Neural cell (in vitro differentiated cells): ENCODE results near the gene SMG1. TPM values are rescaled to one million over a fixed set of nuclear protein-coding genes. Genes with fewer than 3 reads are reported as not detected.
A peak's percentile ranks its signal among the peaks of the same experiment; 100 is the strongest.

ENCODE experiments used
- H2AFZ ChIP-seq: fragments of 200-600, 300-800 bp; sonication (generic), shearing (Covaris generic); 2 replicates; pipeline ENCODE4 v1.6.0; 2014; ENCODE audit warnings: low read depth, mild to moderate bottlenecking, antibody characterized with exemption, low read length, moderate library complexity
- H3F3A ChIP-seq: fragments of 200-600 bp; shearing (Covaris generic); 2 replicates; pipeline ENCODE4 v1.6.1; 2016; ENCODE audit warnings: mild to moderate bottlenecking, moderate library complexity, mixed read lengths, antibody characterized with exemption, low read length; ENCODE audit not compliant: insufficient read depth, poor library complexity, severe bottlenecking
- H3K27ac ChIP-seq: fragments of 200-600, 300-800 bp; sonication (generic), shearing (Covaris generic); 2 replicates; pipeline ENCODE4 v1.5.1; 2014; ENCODE audit warnings: mild to moderate bottlenecking, low read length, moderate library complexity
- H3K27me3 ChIP-seq: fragments of 300-800, 200-600 bp; sonication (generic), shearing (Covaris generic); 2 replicates; pipeline ENCODE4 v1.6.0; 2014; ENCODE audit warnings: mild to moderate bottlenecking, low read depth, low read length, moderate library complexity; ENCODE audit not compliant: insufficient read depth
- H3K36me3 ChIP-seq: fragments of 300-800, 200-600 bp; sonication (generic), shearing (Covaris generic); 2 replicates; pipeline ENCODE4 v1.5.1; 2014; ENCODE audit warnings: mild to moderate bottlenecking, antibody characterized with exemption, low read length, moderate library complexity; ENCODE audit not compliant: insufficient read depth
- H3K4me2 ChIP-seq: fragments of 300-800, 200-600 bp; sonication (generic), shearing (Covaris generic); 2 replicates; pipeline ENCODE4 v1.6.0; 2014; ENCODE audit warnings: mild to moderate bottlenecking, low read length
- H3K4me3 ChIP-seq: fragments of 300-800, 200-600 bp; sonication (generic), shearing (Covaris generic); 2 replicates; pipeline ENCODE4 v1.5.1; 2014; ENCODE audit warnings: mild to moderate bottlenecking, low read length, moderate library complexity
- H3K79me2 ChIP-seq: fragments of 200-600 bp; shearing (Covaris generic); replicated peaks from 2 replicates; pipeline ENCODE4 v1.6.0; 2014; ENCODE audit warnings: mild to moderate bottlenecking, low read length, moderate library complexity; ENCODE audit not compliant: insufficient read depth
- H3K9ac ChIP-seq: fragments of 300-800, 200-600 bp; sonication (generic), shearing (Covaris generic); 2 replicates; pipeline ENCODE4 v1.6.1; 2016; ENCODE audit warnings: mild to moderate bottlenecking, low read length, mixed read lengths
- H3K9me2 ChIP-seq: fragments of 200-600 bp; shearing (Covaris generic); 2 replicates; pipeline ENCODE4 v1.6.1; 2016; ENCODE audit warnings: mild to moderate bottlenecking, low read length, mixed read lengths; ENCODE audit not compliant: insufficient read depth
- H3K9me3 ChIP-seq: fragments of 200-600, 300-800 bp; sonication (generic), shearing (Covaris generic); 2 replicates; pipeline ENCODE4 v1.6.1; 2016; ENCODE audit warnings: mild to moderate bottlenecking, mixed run types, low read length, moderate library complexity, mixed read lengths
- H4K20me1 ChIP-seq: fragments of 200-600 bp; shearing (Covaris generic); 2 replicates; pipeline ENCODE4 v1.6.1; 2016; ENCODE audit warnings: mild to moderate bottlenecking, mixed run types; ENCODE audit not compliant: insufficient read depth
- EP300 ChIP-seq: fragments of 450-650 bp; conservative IDR thresholded peaks from 2 replicates; pipeline ENCODE4 v1.6.1; 2014; ENCODE audit warnings: antibody characterized with exemption, mild to moderate bottlenecking, moderate library complexity; ENCODE audit not compliant: poor library complexity, severe bottlenecking
- EZH2 ChIP-seq: fragments of 200-600, 300-800 bp; shearing (Covaris generic), sonication (generic); IDR thresholded peaks from 2 replicates; pipeline ENCODE4 v1.6.1; 2014; ENCODE audit warnings: antibody characterized with exemption, low read length, borderline replicate concordance, mild to moderate bottlenecking; ENCODE audit not compliant: insufficient read depth, poor library complexity, severe bottlenecking
- MXI1 ChIP-seq: fragments of 450-650 bp; conservative IDR thresholded peaks from 2 replicates; pipeline ENCODE4 v1.6.1; 2014; ENCODE audit warnings: antibody characterized with exemption, mild to moderate bottlenecking; ENCODE audit not compliant: poor library complexity, severe bottlenecking
- POLR2AphosphoS5 ChIP-seq: IDR thresholded peaks from 2 replicates; pipeline ENCODE4 v1.6.1; 2012
- RAD21 ChIP-seq: fragments of 450-650 bp; conservative IDR thresholded peaks from 2 replicates; pipeline ENCODE4 v1.6.1; 2014; ENCODE audit warnings: antibody characterized with exemption, mild to moderate bottlenecking, moderate library complexity
- SMC3 ChIP-seq: fragments of 450-650 bp; conservative IDR thresholded peaks from 2 replicates; pipeline ENCODE4 v1.6.1; 2014; ENCODE audit warnings: antibody characterized with exemption, mild to moderate bottlenecking, moderate library complexity; ENCODE audit not compliant: poor library complexity
- TAF1 ChIP-seq: IDR thresholded peaks from 2 replicates; pipeline ENCODE4 v1.6.1; 2012; ENCODE audit warnings: low read depth
- polyA plus RNA-seq: library from polyadenylated mRNA; depleted of rRNA; stranded (reverse); fragments of >200 nt; gene quantifications from 2 replicates; pipeline ENCODE4 v1.2.3, GENCODE V29; 2014
- TF ChIP-seq, protein P1 (sequence below): IDR thresholded peaks from 2 replicates; pipeline ENCODE4 v1.6.1; 2012; ENCODE audit warnings: borderline replicate concordance
- TF ChIP-seq, protein P2 (sequence below): fragments of 450-650 bp; IDR thresholded peaks from 2 replicates; pipeline ENCODE4 v1.5.1; 2014; ENCODE audit warnings: antibody characterized with exemption, mild to moderate bottlenecking, moderate library complexity; ENCODE audit not compliant: poor library complexity, severe bottlenecking

Gene SMG1
- polyA plus RNA-seq, 1 donor from 2014 or later: 26.3 TPM

DNA sequence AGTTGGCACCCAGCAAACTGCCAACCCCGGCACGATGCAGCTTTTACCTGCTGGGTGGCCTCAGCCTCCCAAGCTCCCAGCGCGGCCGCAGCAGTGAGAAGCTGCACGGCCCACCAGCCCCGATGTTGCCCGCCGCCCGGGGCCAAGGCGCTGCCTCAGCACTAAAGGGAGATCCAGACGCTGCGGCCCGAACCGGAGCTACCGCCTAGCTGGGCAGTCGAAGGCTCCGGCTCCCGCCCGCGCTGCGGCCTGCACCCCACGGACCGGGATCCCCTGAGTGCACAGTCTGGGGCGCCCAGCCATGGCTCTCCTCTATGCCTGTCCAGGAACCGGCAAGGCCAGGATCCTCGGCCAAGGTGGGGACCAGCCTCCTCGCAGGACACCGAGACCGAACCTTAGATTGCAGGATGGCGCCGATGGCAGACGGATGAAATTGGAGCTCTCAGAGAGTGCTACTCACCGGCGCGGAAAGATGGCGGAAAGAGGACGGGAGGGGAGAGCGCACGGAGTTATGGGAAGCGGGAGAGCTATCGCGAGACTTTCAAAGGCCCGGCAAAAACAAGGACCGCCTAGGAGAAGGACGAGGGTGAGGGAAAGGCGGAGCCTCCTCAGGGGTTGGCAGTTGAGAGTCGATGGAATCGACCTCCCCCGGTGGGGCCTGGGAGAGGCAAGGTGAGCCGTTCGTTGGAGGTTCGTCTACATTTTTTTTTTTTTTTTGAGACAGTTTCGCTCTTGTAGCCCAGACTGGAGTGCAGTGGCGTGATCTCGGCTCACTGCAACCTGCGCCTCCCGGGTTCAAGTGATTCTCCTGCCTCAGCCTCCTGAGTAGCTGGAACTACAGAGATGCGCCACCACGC lies 136.1 kb downstream of the SMG1 start, which contains the start of gene RPS15A:
Gene RPS15A (minus strand): TSS at position 485 of the 857 bp plus-strand sequence. CDS start 1,221 bp downstream, outside the sequence.
- Histone ChIP-seq H3K27me3 (no peaks in the 10 kb centered on the region), H3K9me2 (no peaks in the 10 kb centered on the region), H3K79me2 (peaks cover 47% of the 10 kb centered on the region), H3K36me3 (peaks cover 4% of the 10 kb centered on the region), H3F3A (no peaks in the 10 kb centered on the region), H3K9me3 (no peaks in the 10 kb centered on the region), H4K20me1 (peaks cover 15% of the 10 kb centered on the region), H3K9ac (peak within 1 kb of the TSS; percentile 85), H3K4me3 (peak within 1 kb of the TSS; percentile 79), H3K4me2 (peak within 1 kb of the TSS; percentile 90), H3K27ac (peak within 1 kb of the TSS; percentile 78), H2AFZ (peak within 1 kb of the TSS; percentile 59)
- TF ChIP-seq EZH2 (no peak), EP300 (peak; percentile 55), SMC3 (peak; percentile 19), MXI1 (peak; percentile 91), TAF1 (peak; percentile 99), RAD21 (peak; percentile 25), POLR2AphosphoS5 (peak; percentile 97)
- TF ChIP-seq, protein P1, sequence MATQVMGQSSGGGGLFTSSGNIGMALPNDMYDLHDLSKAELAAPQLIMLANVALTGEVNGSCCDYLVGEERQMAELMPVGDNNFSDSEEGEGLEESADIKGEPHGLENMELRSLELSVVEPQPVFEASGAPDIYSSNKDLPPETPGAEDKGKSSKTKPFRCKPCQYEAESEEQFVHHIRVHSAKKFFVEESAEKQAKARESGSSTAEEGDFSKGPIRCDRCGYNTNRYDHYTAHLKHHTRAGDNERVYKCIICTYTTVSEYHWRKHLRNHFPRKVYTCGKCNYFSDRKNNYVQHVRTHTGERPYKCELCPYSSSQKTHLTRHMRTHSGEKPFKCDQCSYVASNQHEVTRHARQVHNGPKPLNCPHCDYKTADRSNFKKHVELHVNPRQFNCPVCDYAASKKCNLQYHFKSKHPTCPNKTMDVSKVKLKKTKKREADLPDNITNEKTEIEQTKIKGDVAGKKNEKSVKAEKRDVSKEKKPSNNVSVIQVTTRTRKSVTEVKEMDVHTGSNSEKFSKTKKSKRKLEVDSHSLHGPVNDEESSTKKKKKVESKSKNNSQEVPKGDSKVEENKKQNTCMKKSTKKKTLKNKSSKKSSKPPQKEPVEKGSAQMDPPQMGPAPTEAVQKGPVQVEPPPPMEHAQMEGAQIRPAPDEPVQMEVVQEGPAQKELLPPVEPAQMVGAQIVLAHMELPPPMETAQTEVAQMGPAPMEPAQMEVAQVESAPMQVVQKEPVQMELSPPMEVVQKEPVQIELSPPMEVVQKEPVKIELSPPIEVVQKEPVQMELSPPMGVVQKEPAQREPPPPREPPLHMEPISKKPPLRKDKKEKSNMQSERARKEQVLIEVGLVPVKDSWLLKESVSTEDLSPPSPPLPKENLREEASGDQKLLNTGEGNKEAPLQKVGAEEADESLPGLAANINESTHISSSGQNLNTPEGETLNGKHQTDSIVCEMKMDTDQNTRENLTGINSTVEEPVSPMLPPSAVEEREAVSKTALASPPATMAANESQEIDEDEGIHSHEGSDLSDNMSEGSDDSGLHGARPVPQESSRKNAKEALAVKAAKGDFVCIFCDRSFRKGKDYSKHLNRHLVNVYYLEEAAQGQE: peak; percentile 99
- TF ChIP-seq, protein P2, sequence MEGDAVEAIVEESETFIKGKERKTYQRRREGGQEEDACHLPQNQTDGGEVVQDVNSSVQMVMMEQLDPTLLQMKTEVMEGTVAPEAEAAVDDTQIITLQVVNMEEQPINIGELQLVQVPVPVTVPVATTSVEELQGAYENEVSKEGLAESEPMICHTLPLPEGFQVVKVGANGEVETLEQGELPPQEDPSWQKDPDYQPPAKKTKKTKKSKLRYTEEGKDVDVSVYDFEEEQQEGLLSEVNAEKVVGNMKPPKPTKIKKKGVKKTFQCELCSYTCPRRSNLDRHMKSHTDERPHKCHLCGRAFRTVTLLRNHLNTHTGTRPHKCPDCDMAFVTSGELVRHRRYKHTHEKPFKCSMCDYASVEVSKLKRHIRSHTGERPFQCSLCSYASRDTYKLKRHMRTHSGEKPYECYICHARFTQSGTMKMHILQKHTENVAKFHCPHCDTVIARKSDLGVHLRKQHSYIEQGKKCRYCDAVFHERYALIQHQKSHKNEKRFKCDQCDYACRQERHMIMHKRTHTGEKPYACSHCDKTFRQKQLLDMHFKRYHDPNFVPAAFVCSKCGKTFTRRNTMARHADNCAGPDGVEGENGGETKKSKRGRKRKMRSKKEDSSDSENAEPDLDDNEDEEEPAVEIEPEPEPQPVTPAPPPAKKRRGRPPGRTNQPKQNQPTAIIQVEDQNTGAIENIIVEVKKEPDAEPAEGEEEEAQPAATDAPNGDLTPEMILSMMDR: peak; percentile 11

DNA sequence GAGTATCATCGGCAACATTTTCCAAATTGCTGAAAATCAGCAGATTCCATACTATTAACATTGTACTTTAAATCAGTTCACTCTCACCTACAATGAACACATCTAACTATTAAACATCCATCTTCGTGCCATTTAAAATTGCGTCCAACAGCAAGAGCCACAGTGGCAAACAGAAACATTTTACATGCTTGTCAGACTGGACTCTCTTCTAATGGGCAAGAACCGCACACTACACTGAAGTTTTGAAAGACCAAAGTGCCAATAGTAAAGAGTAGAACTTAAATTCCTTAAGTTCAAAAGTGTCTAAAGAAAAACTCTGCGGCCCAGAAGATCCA lies 136.7 kb downstream of the SMG1 start:
- Histone ChIP-seq H3K36me3 (peaks cover 4% of the 10 kb centered on the region), H2AFZ (peak overlapping the region; percentile 59), H3K27ac (peak overlapping the region; percentile 78), H4K20me1 (peaks cover 19% of the 10 kb centered on the region), H3K79me2 (peaks cover 47% of the 10 kb centered on the region), H3K27me3 (no peaks in the 10 kb centered on the region), H3F3A (no peaks in the 10 kb centered on the region), H3K4me2 (peak overlapping the region; percentile 90), H3K4me3 (peak overlapping the region; percentile 79), H3K9me2 (no peaks in the 10 kb centered on the region), H3K9me3 (no peaks in the 10 kb centered on the region), H3K9ac (peak overlapping the region; percentile 85)
- TF ChIP-seq, protein P2: no peak
- TF ChIP-seq EP300 (no peak), EZH2 (no peak), MXI1 (no peak), RAD21 (no peak), POLR2AphosphoS5 (no peak), SMC3 (no peak), TAF1 (no peak)
- TF ChIP-seq, protein P1: no peak
